NCI-H146 treated with DMSO at 0.1 percent for 48 hours (cell line): ENCODE results near the gene GOLGA5.

ENCODE experiments used
- DNase-seq: peaks from one replicate; lab custom pipeline; 2025; ENCODE audit not compliant: unreplicated experiment; lab: John Stamatoyannopoulos, UW

Gene GOLGA5

DNA sequence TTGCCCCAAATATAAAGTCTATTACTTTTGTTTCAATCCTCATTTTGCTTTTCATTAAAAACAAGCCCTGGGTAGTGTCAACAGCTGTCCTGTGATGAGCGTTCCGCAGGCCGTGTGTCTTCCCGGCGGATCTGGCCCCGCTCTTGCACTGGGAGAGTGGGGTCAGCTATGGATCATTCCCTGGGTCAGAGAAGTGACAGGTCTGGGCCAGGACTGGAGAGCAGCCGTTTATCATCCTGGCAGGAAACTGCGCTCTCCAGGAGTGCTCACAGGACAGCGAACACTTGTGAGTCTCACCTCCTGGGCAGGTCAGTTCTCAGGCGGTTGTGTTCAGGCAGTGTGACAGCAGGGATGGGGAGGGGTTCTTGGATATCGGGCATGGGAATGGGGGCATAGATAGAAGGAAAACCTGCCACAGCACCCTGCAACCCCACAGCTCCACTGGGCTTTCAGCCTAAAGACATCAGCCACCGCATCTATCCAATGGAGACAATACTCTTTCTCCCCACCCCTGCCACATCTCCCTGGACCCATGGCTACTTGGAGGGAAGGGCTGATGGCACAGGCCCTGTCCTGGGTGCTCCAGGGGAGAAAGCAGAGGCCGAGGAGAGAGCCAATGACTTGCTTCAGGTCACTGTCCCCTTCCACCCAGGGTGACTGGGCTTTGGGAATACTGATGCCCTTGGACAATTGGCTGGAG is 81.0 kb downstream of the GOLGA5 start:
- DNase-seq: no peak

DNA sequence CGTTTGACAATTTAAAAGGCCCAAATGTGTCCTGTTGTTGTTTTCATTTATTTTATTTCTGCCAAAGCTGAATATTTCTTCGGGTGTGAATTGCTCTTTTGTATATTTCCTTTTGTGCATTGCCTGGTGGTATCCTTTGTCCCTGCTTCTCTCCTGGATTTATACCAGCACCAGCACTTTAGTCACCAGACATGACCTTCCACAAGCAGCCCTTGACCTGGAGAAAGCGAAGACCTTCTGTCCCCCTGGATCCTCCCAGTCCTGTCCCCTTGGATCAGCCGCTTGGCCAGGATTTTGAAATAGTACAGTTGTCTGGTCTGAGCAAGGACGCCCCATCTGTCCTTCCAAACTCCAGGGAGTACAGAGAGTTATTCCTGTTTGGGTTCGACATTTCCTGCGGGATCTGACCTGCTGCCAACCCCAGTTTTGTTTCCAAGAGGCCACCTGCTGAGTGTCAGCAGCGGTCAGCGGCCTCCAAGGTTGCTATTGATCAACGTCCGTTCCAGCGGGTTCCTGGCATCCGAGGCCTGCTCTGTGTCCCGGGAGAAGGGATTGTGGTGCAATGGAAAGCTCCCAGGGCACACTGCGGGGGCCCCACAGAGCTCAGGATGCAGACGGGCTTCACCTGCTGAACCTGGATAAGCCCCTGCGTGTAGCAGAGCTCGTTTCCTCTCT is 83.8 kb downstream of the GOLGA5 start:
- DNase-seq: peak; percentile 36

DNA sequence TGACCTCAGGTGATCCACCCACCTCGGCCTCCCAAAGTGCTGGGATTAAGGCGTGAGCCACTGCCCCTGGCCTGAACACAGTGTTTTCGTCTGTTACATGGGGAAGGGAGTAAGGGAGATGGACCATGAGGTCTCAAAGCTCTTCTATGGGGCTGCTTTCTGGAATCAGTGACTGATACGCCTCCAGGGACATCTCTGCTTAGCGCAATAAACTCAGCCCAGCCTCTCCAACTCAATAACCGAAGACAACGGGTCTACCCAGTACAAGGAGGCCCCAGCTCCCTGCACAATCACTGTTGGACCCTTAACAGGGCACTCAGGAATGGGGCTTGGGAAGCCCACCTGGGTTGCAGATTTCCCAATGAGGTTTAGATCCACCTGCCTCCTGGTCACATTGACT is 86.2 kb downstream of the GOLGA5 start:
- DNase-seq: no peak

DNA sequence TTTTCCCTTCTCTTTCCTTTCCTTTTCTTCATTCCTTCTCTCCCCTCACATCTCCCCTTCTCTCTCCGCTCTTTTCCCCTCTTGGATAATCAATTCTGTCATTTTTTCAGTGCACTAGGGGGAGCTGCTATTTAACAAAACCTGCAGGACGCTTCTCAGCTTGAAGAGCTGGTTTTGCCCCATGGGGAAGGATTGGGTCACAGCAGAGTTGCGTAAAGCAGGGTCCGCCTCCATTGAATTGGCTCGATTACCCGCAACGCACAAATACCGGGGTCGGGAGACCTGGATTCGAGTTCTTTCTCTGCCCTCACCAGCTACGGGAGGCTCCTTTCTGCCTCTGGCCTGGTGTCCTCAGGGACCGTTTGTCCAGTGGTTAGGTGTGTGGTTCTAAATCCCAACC is 86.7 kb downstream of the GOLGA5 start:
- no peak for DNase-seq

DNA sequence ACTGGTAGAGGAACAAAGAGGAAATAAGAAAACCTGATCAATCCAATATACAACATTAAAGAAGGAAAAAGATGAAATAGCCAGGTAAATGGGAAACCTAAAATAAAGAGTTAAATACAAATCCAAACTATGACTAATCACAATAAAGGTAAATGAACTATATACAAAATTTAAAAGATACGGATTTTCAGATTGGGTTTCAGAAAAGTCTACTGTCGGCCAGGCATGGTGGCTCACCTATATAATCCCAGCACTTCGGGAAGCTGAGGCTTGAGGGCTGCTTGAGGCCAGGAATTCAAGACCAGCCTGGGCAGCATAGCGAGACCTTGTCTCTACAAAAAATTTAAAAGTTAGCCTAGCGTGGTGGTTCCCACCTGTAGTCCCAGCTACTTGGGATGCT is 89.0 kb downstream of the GOLGA5 start:
- no peak for DNase-seq

DNA sequence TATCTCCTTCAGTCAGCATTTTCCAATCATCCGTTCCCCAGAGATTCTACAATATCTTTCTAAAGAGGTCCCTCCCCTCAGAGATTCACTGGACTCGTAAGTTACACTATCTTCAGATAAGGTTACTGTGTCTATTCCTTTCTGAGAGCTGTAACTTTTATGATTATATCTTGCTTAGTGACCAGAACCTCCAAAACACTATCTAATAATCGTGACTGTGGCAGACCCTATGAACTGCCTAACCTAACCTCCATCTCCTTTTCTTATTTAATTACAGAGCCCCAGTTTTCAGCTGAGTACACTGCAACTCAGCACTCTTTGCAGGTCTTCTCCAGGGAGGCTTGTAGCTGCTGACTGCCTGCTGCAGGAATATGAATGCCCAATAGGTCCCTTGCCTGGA is 90.3 kb downstream of the GOLGA5 start:
- DNase-seq: no peak

DNA sequence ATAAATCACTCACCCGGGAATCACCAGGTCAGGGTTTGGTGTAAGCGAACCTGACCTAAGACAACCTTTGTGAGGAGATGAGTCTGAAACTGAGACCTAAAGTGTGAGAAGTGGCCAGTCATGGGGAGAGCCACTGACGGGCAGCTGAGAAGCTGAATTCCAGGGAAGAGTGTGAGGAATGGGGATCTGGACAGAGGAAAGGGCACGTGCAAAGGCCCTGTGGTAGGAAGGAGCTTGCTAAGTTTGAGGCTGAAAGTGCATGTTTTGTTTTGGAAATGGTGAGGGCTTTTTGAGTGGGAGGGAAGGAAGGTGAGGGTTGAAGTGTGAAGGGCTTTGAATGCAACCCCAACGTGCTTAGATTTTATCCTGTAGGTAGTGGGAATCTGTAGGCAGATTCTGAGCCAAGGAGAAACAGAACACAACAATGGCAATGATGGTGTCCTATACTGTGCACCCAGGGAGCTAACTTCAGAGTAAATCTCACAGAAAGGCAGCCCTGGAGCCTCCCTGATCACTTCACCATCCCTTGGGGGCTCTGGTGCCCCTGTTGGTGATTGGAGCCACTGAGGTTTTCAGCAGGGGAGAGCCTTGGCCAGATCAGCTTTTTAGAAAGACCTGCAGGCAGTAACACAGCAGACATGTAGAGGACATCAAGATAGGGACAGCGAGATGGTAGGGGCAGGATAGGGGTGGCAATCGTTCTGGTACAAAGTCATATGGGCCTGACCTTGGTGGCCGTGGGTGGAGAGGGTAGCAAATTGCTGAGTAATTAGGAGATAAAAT is 91.4 kb downstream of the GOLGA5 start:
- DNase-seq: no peak

DNA sequence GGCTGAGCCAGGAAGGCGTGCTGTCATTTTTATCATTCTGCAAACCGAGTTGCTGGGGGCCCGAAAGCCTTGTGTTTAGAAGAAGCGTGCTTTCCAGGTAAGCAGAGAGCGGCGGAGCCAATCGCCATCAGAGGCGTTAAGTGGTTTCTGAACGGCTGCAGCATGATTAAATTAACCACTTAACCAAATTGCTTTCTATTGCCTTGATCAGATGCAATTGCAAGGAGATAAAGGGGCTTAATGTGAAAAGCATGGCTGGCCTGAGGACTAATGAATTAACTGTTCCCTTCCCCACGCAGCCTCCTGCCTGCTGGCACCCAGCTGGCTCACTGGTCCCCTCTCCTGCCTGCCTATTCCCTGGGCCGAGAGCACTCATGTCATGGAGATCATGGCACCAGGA is 92.2 kb downstream of the GOLGA5 start:
- peak; percentile 48 for DNase-seq

DNA sequence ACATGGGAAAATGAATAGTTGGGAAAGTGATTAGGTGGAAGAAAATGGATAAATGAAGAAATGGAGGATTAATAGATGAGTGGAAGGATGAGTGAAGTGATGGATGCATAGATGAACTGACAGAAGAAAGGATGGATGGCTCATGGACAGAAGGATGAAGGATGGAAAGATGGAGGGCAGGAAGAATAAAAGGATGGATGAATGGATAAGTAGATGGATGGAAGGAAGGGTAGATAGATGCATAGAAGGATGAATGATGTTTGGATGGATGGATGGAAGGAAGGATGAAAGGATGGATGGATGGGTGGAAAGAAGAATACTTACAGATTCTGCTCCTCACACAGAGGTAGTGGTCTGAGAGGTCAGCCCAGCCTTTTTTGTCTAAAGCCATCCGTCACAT is 93.1 kb downstream of the GOLGA5 start:
- no peak for DNase-seq

DNA sequence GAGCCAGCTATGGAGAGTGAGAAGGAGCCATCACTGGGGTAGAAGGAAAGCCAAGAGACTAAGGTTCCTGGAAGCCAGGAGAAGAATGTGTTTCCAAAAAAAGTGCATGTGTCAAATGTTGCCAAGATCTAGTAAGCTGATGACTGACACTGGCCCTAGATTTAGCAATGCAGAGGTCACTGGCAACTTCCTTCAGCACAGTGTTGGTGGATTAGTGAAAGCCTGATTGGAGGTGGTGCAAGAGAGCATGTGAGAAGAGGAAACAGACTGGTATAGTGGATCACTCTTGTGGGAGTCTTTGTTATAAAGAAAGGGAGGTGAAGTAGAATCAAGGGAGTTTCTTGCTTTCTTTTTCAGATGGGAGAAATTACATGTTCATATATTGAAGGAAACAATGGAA is 94.8 kb downstream of the GOLGA5 start:
- DNase-seq: no peak
